Endothelial cell of umbilical vein (primary cell): Measurements from ENCODE around the gene RNASET2.

Experiments used
- CTCF ChIP-seq, 2 donors: IDR thresholded peaks; 1 replicate in 1 of 2; 2 replicates in 1 of 2; pipeline ENCODE4 v1.5.1; 2011; ENCODE audit warnings: low read length in 2 of 2, mild to moderate bottlenecking in 2 of 2, moderate library complexity in 2 of 2, control low read depth in 1 of 2, inconsistent platforms in 1 of 2, low read depth in 1 of 2; ENCODE audit not compliant: insufficient read depth in 1 of 2; ENCODE audit errors: extremely low read depth in 1 of 2
- EZH2 ChIP-seq: IDR thresholded peaks from 2 replicates; pipeline ENCODE4 v1.6.1; 2012; ENCODE audit warnings: borderline replicate concordance, low read depth, mild to moderate bottlenecking, moderate library complexity, low read length, inconsistent platforms; ENCODE audit not compliant: severe bottlenecking

GRCh38 chr6:166902211-166902755 lies 54.1 kb downstream of the RNASET2 start:
- TF ChIP-seq CTCF (IDR thresholded peaks at IDR 0.05; ENCODE audit: extremely low read depth in 1 of 2, insufficient read depth in 1 of 2, low read depth in 1 of 2, low read length in 2 of 2) (no peak), EZH2 (no peak)
